HG03460 (cell line): ENCODE results near the gene CTNND2.
"Not testable (repeated sequence)": the region's sequence is repeated elsewhere in the genome, so short reads cannot be mapped to it uniquely, and the experiment has no call there.

Experiments
- ATAC-seq: cut with Tn5 transposase; IDR thresholded peaks from one replicate; pipeline ENCODE4 v1.9.1; 2021; ENCODE audit not compliant: unreplicated experiment

The CTNND2 gene

GRCh38 chr5:11334404-11334803 lies 569.8 kb downstream of the CTNND2 start:
- ATAC-seq, result no peak

GRCh38 chr5:11329679-11330078 lies 574.6 kb downstream of the CTNND2 start:
- no peak for ATAC-seq

DNA sequence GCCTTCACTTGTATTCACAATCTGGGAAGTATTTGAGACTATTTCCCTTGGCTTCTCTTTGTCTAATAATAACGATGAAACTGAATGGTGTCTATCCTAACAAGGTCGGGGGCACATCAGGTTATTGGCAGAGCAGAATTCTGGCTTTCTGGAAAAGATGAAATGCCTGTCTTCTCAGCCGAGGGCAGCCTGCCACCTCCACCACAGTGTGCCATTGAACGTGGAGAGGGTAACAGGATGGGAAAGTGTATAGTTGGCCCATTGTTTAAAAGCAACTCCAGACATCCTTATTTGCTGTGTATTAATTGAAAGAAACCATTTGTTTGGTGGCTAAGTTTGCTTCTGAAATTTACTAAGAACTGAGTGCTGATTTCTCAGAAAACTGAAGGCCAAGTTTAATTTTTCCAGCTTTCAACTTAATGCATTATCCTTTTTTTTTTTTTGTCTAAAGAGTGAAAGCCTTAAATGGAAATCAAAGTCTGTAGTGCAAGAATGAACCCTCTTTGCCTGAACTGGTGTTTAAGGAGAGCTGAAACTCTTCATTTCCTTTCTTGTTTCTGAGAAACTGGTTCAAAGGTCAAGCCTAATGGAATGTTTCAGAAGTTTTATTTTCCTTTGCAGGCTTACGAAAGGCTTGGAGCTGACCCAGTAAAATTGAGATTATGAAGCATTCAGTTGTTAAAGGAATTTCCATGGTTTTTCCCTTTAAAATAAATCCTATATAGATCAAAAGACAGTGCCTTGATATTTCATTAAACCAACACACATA lies 579.5 kb downstream of the CTNND2 start:
- no peak for ATAC-seq

GRCh38 chr5:11323761-11324160 lies 580.5 kb downstream of the CTNND2 start:
- ATAC-seq, result no peak

- no peak for ATAC-seq
Measured at GRCh38 chr5:11322133-11322532, 582.1 kb downstream of the CTNND2 start.

DNA sequence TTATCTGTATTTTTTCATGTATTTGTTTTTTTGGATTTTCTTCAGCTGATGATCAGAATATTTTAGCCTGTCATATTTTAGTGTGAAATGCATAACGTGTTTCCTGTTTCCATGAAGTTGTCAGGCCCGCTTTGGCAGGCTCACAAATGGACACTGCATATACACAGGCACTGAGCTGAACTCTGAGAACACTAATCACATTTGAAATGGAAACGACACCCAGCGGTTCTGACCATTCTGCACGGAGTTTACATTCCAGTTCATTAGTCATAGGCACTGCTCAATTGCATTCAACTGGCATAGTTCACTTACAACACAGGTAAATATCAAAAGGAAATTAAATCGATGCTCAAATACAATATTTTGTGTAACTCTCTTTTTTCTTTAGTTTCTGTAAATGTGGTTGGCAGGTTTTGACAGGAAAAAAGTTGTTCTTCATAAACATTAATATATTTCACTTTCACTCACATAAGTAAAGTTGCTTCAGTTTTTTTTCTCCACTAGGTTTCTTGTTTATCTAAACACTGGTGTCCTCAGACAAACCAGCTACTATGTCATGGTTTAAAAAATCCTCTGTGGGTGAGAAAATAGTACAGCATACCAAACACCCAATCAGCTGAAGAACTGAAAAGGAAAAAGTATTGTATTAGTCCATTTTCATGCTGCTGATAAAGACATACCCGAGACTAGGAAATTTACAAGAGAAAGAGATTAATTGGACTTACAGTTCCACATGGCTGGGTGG lies 584.2 kb downstream of the CTNND2 start:
- no peak for ATAC-seq

DNA sequence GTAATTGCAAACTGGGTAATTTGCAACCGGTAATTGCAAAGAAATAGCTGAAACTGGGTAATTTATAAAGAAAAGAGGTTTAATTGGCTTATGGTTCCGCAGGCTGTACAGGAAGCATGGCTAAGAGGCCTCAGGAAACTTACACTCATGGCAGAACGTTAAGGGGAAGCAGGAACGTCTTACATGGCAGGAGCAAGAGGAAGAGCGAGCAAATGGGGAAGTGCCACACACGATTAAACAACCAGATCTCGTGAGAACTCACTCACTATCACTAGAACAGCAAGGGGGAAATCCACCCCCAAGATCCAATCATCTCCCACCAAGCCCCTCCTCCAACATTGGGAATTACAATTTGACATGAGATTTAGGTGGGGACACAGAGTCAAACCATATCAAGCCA lies 590.6 kb downstream of the CTNND2 start:
- ATAC-seq, result not testable (repeated sequence)

GRCh38 chr5:11311731-11312130 lies 592.5 kb downstream of the CTNND2 start:
- ATAC-seq, result no peak

- no peak for ATAC-seq
Measured at GRCh38 chr5:11311272-11311671, 593.0 kb downstream of the CTNND2 start.

DNA sequence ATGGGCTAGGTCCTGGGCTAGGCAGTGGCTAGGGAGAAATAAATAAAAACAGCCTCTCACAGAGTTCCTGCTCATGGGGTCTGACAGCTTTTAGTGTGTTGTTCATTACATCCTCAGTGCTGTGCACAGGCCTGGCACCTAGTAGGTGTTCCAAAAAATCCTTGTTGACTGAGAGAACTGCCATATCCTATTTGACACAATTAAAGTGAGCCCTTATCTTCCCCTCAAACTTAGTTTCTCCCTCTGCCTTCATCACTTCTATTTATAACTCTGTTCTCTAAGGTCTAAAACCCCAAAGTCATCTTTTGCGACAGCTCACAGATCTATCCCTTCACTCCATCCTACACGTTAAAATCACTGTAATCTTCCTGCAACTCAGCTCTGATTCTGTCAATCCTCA lies 594.1 kb downstream of the CTNND2 start:
- no peak for ATAC-seq

- ATAC-seq, result no peak
Measured at GRCh38 chr5:11306365-11306764, 597.9 kb downstream of the CTNND2 start.

GRCh38 chr5:11305245-11305644 lies 599.0 kb downstream of the CTNND2 start:
- no peak for ATAC-seq

DNA sequence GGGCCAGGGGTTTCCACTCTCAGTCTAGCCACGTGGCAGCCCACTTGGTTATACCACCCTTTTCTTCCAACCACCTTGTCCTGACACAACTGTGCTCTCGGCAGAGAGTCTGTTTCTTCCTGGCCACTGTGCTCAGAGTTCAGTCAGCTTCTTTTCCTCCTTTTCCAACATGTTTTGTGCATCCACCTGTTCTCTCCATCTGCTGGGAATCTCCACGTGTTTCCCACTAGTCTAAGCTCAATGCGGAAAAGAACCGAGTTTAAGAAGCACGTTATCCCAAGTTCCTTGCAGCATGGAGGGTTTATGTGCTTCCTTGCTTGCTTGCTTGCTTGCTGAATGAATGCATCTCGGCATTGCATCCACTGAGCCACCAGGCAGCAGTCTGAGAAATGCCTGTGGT lies 599.6 kb downstream of the CTNND2 start:
- ATAC-seq, result no peak

DNA sequence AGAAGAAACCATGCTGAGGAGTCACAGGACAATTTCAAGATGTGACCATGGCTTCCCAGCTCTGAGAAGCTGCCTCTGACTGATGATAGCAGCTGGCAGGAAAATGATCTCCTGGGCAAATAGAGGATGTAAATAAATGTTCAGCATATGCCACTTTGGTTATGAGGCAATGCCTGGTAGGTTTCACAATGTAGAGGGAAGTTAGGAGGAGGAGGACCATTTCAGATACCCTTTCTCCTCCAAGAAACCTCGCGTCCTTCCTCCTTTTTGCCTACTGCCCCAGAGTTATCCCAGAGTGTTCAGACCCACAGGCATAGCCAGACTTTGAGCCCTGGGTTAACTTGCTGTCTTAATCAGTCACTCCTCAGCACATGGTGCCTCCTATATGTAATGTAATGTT lies 601.6 kb downstream of the CTNND2 start:
- ATAC-seq, result no peak

- ATAC-seq, result no peak
Measured at GRCh38 chr5:11301171-11301570, 603.1 kb downstream of the CTNND2 start.

DNA sequence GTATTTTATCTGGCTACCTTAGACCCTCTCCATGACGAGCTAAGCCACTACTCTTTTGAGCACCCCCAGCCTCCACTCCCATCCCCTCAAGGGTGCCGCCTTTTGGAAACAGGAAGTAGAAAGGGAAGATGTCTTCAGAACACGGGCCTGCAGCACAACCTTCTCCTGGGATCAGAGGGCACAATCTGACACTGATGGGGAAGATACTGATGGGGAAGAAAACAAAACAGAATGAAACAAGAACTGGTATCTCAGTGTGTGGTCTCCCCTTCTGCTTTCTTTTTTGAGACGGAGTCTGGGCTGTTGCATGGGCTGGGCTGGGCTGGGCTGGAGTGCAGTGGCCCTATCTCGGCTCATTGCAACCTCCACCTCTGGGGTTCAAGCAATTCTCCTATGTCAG lies 603.5 kb downstream of the CTNND2 start:
- no peak for ATAC-seq

- no peak for ATAC-seq
Measured at GRCh38 chr5:11298877-11299276, 605.4 kb downstream of the CTNND2 start.

DNA sequence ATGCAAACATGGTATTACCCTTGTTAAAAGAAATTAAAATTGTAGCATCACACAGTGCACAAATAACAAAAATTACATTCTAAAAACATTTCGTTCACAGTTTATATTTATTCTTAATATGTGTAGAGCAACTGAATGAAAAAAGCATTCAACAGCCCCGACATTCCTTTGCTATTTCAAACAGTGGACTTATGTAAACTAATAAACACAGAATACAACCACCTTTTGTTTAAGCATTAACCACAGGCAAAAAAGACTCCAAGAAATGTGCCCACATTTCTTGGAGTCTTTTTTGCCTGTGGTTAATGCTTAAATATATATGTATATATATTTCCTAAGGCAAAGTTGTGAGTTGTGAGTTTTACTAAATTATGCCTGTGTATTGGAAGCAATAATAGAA lies 610.7 kb downstream of the CTNND2 start:
- ATAC-seq, result no peak

DNA sequence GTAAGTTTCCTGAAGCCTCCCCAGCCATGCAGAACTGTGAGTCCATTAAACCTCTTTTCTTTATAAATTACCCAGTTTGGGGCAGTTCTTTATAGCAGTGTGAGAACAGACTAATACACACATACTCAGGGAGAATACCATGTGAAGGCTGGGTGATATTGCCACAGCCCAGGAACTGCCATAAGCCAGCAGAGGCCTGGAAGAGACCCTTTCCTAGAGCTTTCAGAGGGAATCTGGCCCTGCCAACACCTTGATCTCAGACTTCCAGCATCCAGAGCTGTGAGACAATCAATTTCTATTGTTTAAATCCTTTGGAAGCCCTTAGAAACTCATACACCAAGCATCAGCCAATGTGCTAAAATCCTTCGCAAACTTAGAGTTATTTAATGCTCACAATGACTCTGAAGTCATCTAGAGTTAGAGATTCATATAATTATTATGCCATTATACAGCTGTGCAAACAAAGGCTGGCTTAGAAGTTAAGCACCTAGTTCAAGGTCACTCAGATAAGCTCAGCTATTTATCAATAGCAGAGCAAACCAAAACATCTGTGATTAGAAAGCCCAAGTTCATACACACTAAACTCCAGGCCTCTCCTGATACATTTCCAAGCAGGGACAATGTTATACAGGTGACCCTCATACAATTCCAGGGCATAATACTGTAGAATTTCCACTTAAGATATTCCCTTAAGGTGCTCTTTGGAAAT lies 611.4 kb downstream of the CTNND2 start:
- ATAC-seq, result no peak

- no peak for ATAC-seq
Measured at GRCh38 chr5:11289733-11290132, 614.5 kb downstream of the CTNND2 start.

DNA sequence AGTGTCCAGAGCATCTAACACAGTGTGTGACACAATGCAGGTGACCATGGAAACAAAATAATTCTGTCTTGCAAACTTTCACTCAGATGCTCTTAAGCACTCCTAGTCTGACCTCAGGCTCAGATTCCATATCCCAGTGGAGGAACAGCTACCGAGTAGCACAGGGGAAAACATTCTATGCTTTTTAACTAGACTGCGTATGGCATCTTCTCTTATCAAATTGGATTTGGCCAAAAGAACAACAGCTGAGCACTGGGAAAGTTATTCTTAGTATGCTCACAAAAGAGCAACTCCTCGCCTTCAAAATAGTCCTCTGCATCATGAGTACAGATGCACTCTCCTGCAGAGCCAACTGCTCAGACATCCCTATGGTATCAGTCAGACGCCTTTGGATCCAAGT lies 615.0 kb downstream of the CTNND2 start:
- ATAC-seq, result no peak

GRCh38 chr5:11281842-11282241 lies 622.4 kb downstream of the CTNND2 start:
- no peak for ATAC-seq
